ENCODE data around the gene MYBPC2. TPM values are rescaled to one million over a fixed set of nuclear protein-coding genes. Genes with fewer than 3 reads are reported as not detected.

Gene MYBPC2
- total and polyA plus RNA-seq, 9 of the 15 experiments (the other 6 are each of a cell fraction or from before 2014, with no cell fraction given): 0.01 to 0.14 (median 0.04) TPM; not detected in 6

DNA sequence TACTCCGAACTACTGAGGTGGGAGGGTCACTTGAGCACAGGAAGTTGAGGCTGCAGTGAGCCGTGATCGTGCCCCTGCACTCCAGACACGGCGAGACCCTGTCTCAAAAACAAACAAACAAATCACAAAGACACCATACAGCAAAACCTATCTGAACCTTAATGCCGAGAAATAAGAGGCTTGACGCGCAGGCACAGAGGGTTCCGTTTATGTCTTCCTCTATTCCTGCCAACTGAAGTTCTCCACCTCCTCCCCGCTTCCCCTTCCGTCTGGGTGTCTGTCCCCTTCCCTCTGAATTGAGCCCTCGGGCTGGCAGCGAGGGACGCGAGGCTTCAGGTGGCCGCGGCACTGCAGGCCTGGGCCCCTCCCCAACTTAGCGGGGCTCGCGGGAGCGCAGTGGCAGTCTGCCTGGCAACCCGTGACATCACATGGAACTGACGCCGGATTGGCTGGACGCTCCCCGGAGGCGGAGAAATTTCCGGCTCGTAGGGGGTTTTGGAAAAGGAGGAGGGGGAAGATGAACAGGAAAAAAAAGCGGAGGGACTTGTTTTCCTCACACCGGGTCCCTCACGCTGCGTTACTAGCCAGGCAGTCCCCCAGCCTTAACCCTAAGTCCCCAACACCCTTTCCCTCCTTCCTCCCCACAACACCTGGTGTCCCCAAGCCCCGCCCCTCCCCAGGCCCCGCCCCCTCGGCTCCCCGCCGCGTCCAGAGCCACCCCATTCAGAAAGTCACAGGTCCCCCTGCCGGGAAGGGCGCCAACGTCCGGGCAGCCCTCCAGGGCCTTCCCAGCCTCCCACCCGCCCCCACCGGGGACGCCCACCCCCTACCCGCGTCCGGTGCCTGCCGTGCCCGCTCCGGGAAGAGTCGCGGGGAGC is 1.1 kb upstream of the MYBPC2 start (continued):
- TF ChIP-seq TAF1 (IDR thresholded peaks at IDR 0.05; ENCODE audit: control insufficient read depth, extremely low read depth, insufficient read depth, low read length, severe bottlenecking) (peak; percentile 30), CEBPB (tag; IDR thresholded peaks at IDR 0.05) (no peak), U2AF2 (optimal IDR thresholded peaks at IDR 0.05; ENCODE audit: low read depth, low read length) (no peak), EP400 (IDR thresholded peaks at IDR 0.05) (peak; percentile 86), PHF20 (IDR thresholded peaks at IDR 0.05; ENCODE audit: partially characterized antibody) (peak; percentile 78), ERF (CRISPR knock-in tag; IDR thresholded peaks at IDR 0.05) (peak; percentile 26; the same call in 1 of the 2 replicates), TBP (optimal IDR thresholded peaks at IDR 0.05; ENCODE audit: low read depth, low read length) (peak; percentile 31), MYBL2 (IDR thresholded peaks at IDR 0.05; ENCODE audit: low read depth) (no peak), MYBL2 (CRISPR knock-in tag; IDR thresholded peaks at IDR 0.05; ENCODE audit: borderline replicate concordance) (no peak), ZNF311 (CRISPR knock-in tag; IDR thresholded peaks at IDR 0.05) (no peak), SAFB2 (IDR thresholded peaks at IDR 0.05; ENCODE audit: borderline replicate concordance, low read depth, low read length, severe bottlenecking) (no peak), MCM3 (IDR thresholded peaks at IDR 0.05) (no peak), ZSCAN32 (CRISPR knock-in tag; IDR thresholded peaks at IDR 0.05) (no peak), MBD2 (IDR thresholded peaks at IDR 0.05; ENCODE audit: borderline replicate concordance, low read depth) (0 out of 2 replicates have a peak, but pooled peaks have one; percentile 46), RBFOX2 (IDR thresholded peaks at IDR 0.05; ENCODE audit: low read depth, low read length) (peak; percentile 68), GTF2F1 (IDR thresholded peaks at IDR 0.05; ENCODE audit: low read depth, low read length) (peak; percentile 91; the same call in 1 of the 2 replicates), STAT5A (IDR thresholded peaks at IDR 0.05; ENCODE audit: borderline replicate concordance, low read length) (no peak), KDM2B (CRISPR knock-in tag; IDR thresholded peaks at IDR 0.05) (0 out of 2 replicates have a peak, but pooled peaks have one; percentile 22), KDM5B (IDR thresholded peaks at IDR 0.05; ENCODE audit: insufficient replicate concordance, low read depth, low read length) (peak; percentile 57), ZKSCAN1 (IDR thresholded peaks at IDR 0.05; ENCODE audit: low read depth, low read length) (no peak), JUND (IDR thresholded peaks at IDR 0.05; ENCODE audit: borderline replicate concordance, low read depth, low read length) (peak; percentile 30; the same call in 1 of the 2 replicates), JUND (tag; IDR thresholded peaks at IDR 0.05; ENCODE audit: borderline replicate concordance, low read depth, low read length) (no peak), ZNF212 (CRISPR knock-in tag; IDR thresholded peaks at IDR 0.05) (no peak), HCFC1 (IDR thresholded peaks at IDR 0.05; ENCODE audit: low read depth, low read length) (no peak), PCBP1 (IDR thresholded peaks at IDR 0.05; ENCODE audit: low read depth, low read length, poor library complexity, severe bottlenecking) (no peak), SRF (CRISPR knock-in tag; IDR thresholded peaks at IDR 0.05) (no peak), CHD2 (IDR thresholded peaks at IDR 0.05; ENCODE audit: low read depth, low read length) (peak; percentile 85), ZNF347 (CRISPR knock-in tag; IDR thresholded peaks at IDR 0.05; ENCODE audit: low read depth) (no peak), ZNF146 (CRISPR knock-in tag; IDR thresholded peaks at IDR 0.05; ENCODE audit: unreplicated experiment) (no peak), ZC3H11A (IDR thresholded peaks at IDR 0.05; ENCODE audit: low read depth, low read length) (no peak)
- TF ChIP-seq, protein P1, sequence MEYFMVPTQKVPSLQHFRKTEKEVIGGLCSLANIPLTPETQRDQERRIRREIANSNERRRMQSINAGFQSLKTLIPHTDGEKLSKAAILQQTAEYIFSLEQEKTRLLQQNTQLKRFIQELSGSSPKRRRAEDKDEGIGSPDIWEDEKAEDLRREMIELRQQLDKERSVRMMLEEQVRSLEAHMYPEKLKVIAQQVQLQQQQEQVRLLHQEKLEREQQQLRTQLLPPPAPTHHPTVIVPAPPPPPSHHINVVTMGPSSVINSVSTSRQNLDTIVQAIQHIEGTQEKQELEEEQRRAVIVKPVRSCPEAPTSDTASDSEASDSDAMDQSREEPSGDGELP (CRISPR knock-in tag; IDR thresholded peaks at IDR 0.05; ENCODE audit: borderline replicate concordance): peak; percentile 64; the same call in 1 of the 2 replicates

Measured in K562 (cell line).